Measurements from ENCODE around the gene ZNF451. TPM values are rescaled to one million over a fixed set of nuclear protein-coding genes. Genes with fewer than 3 reads are reported as not detected.

Gene ZNF451
- total RNA-seq, 1 experiment from 2014 or later: 63.0 TPM

DNA sequence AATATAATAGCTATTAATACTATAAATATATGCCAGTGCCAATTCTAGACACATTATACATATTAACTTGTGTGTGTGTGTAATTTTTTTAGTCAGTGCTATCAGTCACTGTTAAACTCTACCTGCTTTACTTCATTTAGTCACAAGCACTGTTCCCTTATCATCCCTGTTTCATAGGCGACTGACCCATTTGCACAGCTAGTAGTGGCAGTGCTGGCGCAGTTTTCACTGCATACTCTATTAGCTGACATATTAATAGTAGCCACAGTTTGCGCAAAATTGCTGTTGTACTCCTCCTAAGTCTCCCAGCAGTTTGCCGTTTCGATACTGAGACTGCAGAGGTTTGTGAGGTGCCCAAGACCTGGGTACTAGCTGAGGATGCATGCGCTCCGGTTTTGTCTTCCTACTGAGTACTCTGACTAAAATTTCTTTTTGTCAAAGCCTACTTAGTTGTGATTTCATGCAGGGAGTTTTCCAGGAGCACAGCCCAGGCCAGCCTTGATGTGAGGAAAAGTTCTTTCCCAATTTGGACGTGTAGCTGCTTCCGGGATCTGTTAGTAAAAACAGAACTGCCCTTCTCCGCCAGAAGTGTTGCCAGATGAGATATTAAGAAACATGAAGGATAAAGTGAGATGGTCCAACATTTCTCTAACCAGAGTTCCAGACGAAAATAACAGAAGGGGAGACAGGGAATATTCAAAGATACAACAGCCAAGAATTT is 87.7 kb downstream of the ZNF451 start:
- POLR2A ChIA-PET: interaction anchor here (0.9 kb wide), 1 partner anchor 12 kb away, joined by 3 read pairs; no protein-coding TSS in a partner anchor
- H3K4me1 Mint-ChIP-seq (ENCODE audit: insufficient read depth, unreplicated experiment): peaks cover 18% of the 10 kb centered on the region
- H3K27me3 Mint-ChIP-seq (ENCODE audit: insufficient read depth, unreplicated experiment): no peaks in the 10 kb centered on the region
- no peak overlapping the region for H3K4me3 Mint-ChIP-seq (ENCODE audit: unreplicated experiment)
- BruUV-seq (replicated peaks): no TSS peak
- TF ChIP-seq, protein P1, sequence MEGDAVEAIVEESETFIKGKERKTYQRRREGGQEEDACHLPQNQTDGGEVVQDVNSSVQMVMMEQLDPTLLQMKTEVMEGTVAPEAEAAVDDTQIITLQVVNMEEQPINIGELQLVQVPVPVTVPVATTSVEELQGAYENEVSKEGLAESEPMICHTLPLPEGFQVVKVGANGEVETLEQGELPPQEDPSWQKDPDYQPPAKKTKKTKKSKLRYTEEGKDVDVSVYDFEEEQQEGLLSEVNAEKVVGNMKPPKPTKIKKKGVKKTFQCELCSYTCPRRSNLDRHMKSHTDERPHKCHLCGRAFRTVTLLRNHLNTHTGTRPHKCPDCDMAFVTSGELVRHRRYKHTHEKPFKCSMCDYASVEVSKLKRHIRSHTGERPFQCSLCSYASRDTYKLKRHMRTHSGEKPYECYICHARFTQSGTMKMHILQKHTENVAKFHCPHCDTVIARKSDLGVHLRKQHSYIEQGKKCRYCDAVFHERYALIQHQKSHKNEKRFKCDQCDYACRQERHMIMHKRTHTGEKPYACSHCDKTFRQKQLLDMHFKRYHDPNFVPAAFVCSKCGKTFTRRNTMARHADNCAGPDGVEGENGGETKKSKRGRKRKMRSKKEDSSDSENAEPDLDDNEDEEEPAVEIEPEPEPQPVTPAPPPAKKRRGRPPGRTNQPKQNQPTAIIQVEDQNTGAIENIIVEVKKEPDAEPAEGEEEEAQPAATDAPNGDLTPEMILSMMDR (IDR thresholded peaks at IDR 0.05; ENCODE audit: unreplicated experiment): no peak
- no peaks in the 10 kb centered on the region for H3K9me3 Mint-ChIP-seq (ENCODE audit: unreplicated experiment)
- DNase-seq (ENCODE audit: unreplicated experiment): no peak
- CTCF ChIA-PET: interaction anchor here (0.5 to 1.2 kb wide), 3 partner anchors 122 to 479 kb away, joined by 3 to 7 read pairs (median 5); no protein-coding TSS in a partner anchor
- H3K36me3 Mint-ChIP-seq (ENCODE audit: insufficient read depth, unreplicated experiment): peaks cover 25% of the 10 kb centered on the region
- H3K27ac Mint-ChIP-seq (ENCODE audit: low read depth, unreplicated experiment): no peak overlapping the region
- intact Hi-C loops (cut with micrococcal nuclease): loop anchor here (10.0 kb wide), 1 partner anchor 273 kb away; no protein-coding TSS in a partner anchor

DNA sequence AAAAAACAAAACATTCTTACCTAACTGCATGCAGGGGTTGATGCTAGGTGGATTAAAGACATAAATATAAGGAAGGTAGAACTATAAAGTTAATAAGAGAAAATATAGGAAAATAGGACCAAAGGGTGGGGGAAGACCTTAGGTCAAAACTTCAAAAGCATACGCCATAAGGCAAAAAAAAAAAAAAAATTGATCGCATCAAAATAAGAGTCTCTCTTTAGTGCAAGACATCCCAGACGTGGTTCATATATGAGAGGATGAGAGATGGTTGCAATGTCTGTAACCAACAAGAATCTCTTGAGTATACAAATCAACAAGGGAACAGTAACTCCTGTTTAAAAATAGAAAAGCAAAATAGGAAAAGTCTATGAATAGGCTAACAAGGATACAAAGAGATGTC is 90.6 kb downstream of the ZNF451 start:
- no peaks in the 10 kb centered on the region for H3K27me3 Mint-ChIP-seq (ENCODE audit: insufficient read depth, unreplicated experiment)
- TF ChIP-seq, protein P1 (IDR thresholded peaks at IDR 0.05; ENCODE audit: unreplicated experiment): no peak
- no TSS peak for BruUV-seq (replicated peaks)
- no peaks in the 10 kb centered on the region for H3K9me3 Mint-ChIP-seq (ENCODE audit: unreplicated experiment)
- intact Hi-C loops (cut with micrococcal nuclease): no loop called here
- no peak overlapping the region for H3K27ac Mint-ChIP-seq (ENCODE audit: low read depth, unreplicated experiment)
- ChIA-PET CTCF (no interaction called here), POLR2A (no interaction called here)
- H3K4me3 Mint-ChIP-seq (ENCODE audit: unreplicated experiment): no peak overlapping the region
- peaks cover 4% of the 10 kb centered on the region for H3K4me1 Mint-ChIP-seq (ENCODE audit: insufficient read depth, unreplicated experiment)
- DNase-seq (ENCODE audit: unreplicated experiment): no peak
- peaks cover 43% of the 10 kb centered on the region for H3K36me3 Mint-ChIP-seq (ENCODE audit: insufficient read depth, unreplicated experiment)

DNA sequence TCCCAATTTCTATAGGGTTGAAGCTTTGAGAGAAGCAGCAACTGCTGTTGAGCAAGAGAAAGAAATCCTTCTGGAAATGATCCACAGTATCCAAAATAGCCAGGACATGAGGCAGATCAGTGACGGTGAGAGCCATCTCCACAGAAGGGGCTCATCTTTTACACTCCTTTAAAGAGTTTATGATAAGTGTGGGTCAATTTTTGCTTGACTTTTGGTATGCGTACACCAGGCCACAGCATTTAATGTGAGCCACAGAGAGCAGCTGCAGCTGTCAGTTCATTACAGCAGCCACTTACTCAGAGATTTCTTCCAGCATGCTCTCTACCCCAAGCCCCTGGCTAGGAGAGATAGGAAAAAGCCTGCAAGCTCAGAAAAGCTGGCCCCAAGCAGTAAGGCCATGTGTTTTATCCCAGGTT is 92.0 kb downstream of the ZNF451 start:
- H3K4me3 Mint-ChIP-seq (ENCODE audit: unreplicated experiment): no peak overlapping the region
- H3K9me3 Mint-ChIP-seq (ENCODE audit: unreplicated experiment): no peaks in the 10 kb centered on the region
- peaks cover 47% of the 10 kb centered on the region for H3K36me3 Mint-ChIP-seq (ENCODE audit: insufficient read depth, unreplicated experiment)
- CTCF ChIA-PET: interaction anchor here (0.6 kb wide), 1 partner anchor 10 kb away, joined by 4 read pairs; no protein-coding TSS in a partner anchor
- DNase-seq (ENCODE audit: unreplicated experiment): no peak
- POLR2A ChIA-PET: interaction anchor here (0.5 kb wide), 1 partner anchor 10 kb away, joined by 3 read pairs; no protein-coding TSS in a partner anchor
- H3K4me1 Mint-ChIP-seq (ENCODE audit: insufficient read depth, unreplicated experiment): peaks cover 4% of the 10 kb centered on the region
- H3K27ac Mint-ChIP-seq (ENCODE audit: low read depth, unreplicated experiment): peak overlapping the region; percentile 69
- no peaks in the 10 kb centered on the region for H3K27me3 Mint-ChIP-seq (ENCODE audit: insufficient read depth, unreplicated experiment)
- intact Hi-C loops (cut with micrococcal nuclease): no loop called here
- BruUV-seq (replicated peaks): no TSS peak
- TF ChIP-seq, protein P1 (IDR thresholded peaks at IDR 0.05; ENCODE audit: unreplicated experiment): no peak

DNA sequence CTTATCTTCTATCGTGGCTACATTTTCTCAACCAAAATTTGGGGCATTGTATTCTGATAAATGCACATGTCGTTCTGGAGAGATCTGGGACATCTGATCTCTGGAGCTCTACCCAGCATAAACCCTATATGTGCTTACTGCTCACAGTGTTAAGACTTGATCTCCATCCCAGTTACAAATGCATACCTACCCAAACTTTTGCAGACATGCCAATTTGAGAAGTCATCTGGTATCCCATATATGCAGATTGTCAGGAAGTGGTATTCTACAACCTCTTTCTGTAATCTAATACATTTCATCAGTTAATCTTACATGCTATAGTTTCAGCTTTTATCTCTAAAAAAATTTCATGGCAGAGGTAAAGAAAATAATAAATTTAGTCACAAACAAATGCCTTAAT is 93.3 kb downstream of the ZNF451 start:
- intact Hi-C loops (cut with micrococcal nuclease): no loop called here
- no peak for DNase-seq (ENCODE audit: unreplicated experiment)
- BruUV-seq (replicated peaks): no TSS peak
- CTCF ChIA-PET: interaction anchor here (0.8 kb wide), 1 partner anchor 51 kb away, joined by 3 read pairs; no protein-coding TSS in a partner anchor
- H3K4me1 Mint-ChIP-seq (ENCODE audit: insufficient read depth, unreplicated experiment): peaks cover 4% of the 10 kb centered on the region
- TF ChIP-seq, protein P1 (IDR thresholded peaks at IDR 0.05; ENCODE audit: unreplicated experiment): no peak
- no peak overlapping the region for H3K27ac Mint-ChIP-seq (ENCODE audit: low read depth, unreplicated experiment)
- H3K4me3 Mint-ChIP-seq (ENCODE audit: unreplicated experiment): no peak overlapping the region
- H3K27me3 Mint-ChIP-seq (ENCODE audit: insufficient read depth, unreplicated experiment): no peaks in the 10 kb centered on the region
- no peaks in the 10 kb centered on the region for H3K9me3 Mint-ChIP-seq (ENCODE audit: unreplicated experiment)
- POLR2A ChIA-PET: no interaction called here
- H3K36me3 Mint-ChIP-seq (ENCODE audit: insufficient read depth, unreplicated experiment): peaks cover 50% of the 10 kb centered on the region
